Glomerular visceral epithelial cell (primary cell): ENCODE results near the gene NOL12.
"Not testable (repeated sequence)": the region's sequence is repeated elsewhere in the genome, so short reads cannot be mapped to it uniquely, and the experiment has no call there.

Experiments
- DNase-seq: peaks from one replicate; pipeline ENCODE4 v3.0.0-alpha.2; 2016; ENCODE audit errors: extremely low spot score

Gene NOL12

GRCh38 chr22:37679670-37680069, 6.5 kb upstream of the NOL12 start:
- no peak for DNase-seq

GRCh38 chr22:37680191-37680851, 5.8 kb upstream of the NOL12 start:
- no peak for DNase-seq

DNA sequence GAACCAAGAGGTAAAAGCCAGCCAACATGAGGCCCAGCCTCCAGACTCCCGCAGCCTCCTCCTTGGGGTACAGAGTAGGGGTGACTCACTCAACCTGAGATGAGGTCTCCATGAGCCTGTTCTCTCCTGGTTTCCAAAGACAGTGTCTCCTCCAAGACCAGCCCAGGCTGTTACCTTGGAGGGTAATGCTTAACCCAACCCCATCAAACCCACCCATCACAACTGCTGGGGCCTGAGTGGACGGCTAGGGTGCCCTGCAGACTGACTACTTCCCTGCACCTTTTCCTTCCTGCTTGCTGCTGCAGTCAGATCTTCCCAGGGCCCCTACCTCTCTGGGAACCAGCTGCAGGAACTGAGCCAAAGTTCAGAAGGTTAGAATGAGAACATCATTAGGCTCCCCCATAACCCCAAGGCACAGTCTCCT, 5.1 kb upstream of the NOL12 start:
- DNase-seq, result peak; percentile 32

- DNase-seq, result peak; percentile 76
These were observed 4.5 kb upstream of the NOL12 start for GRCh38 chr22:37681556-37682049.

- no peak for DNase-seq
These were observed 1.1 kb upstream of the NOL12 start for GRCh38 chr22:37684803-37685615.

DNA sequence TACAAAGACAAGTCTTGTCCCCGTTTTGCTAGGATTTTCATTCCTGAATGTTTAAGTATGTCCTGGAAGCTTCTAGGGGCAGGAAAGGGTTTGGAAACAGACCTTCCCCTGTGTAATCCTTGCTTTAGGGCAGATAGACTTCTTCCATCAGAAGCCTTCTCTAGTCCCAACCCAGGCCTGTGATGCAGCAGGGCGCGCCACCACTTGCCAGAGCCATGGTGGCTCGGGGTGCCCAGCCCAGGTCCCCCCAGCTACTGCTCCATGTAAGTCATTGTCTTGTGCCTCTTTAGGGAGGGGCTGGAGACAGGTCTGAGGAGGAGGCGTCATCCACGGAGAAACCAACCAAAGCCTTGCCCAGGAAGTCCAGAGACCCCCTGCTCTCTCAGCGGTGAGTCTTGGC, 4.3 kb downstream of the NOL12 start:
- DNase-seq, result no peak

DNA sequence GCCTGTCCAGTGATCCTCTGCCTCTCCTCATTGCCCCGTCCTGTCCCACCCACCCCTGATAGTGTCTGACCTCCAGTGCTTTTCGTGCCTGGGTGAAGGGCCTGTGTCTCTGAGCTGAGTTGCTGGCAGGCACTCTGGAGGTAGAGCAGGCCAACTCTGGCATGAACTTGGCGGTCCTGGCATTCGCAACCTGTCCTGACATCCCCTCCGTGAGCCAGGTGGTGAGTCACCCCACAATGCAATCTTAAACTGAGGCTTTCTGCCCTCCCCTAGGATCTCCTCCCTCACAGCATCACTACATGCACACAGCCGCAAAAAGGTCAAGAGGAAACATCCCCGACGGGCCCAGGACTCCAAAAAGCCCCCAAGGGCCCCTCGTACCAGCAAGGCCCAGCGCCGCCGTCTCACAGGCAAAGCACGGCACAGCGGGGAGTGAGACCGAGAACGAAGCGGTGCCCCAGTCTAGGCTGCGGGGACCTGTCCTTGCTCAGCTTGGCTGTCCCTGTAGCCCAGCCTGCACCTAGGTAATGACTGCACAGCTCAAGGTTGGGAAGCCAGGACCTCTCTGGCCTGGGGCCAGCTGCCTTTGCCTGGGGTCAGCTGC, 4.9 kb downstream of the NOL12 start:
- no peak for DNase-seq

- DNase-seq, result no peak
These were observed 6.6 kb downstream of the NOL12 start for GRCh38 chr22:37692627-37693285.

- not testable (repeated sequence) for DNase-seq
These were observed 8.0 kb downstream of the NOL12 start for GRCh38 chr22:37694131-37694530.

GRCh38 chr22:37696260-37696656, 10.1 kb downstream of the NOL12 start:
- not testable (repeated sequence) for DNase-seq

GRCh38 chr22:37696657-37697537, 10.8 kb downstream of the NOL12 start, which contains the start of gene TRIOBP:
TSS of gene TRIOBP (plus strand) at chr22:37697048. CDS start at chr22:37701366, 4,318 bp downstream.
- peak; percentile 86 for DNase-seq

DNA sequence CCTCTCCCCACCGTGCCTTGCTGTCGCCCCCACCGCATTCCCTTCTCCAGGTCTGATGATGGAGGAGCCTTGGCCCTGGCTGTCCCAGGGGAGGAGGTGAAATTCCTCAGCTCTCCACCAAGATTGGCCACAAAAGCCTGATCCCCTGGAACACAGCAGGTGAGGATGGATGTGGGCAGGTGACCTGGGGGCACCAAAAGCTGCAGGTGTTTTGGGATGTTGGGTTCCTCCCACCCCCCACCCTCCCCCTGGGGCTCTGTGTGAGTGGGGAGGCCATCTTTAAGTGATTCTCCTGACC, 11.3 kb downstream of the NOL12 start:
- no peak for DNase-seq

GRCh38 chr22:37701141-37701786, 15.1 kb downstream of the NOL12 start:
- DNase-seq, result no peak

GRCh38 chr22:37703906-37704305, 17.8 kb downstream of the NOL12 start:
- no peak for DNase-seq

GRCh38 chr22:37704645-37705044, 18.5 kb downstream of the NOL12 start:
- no peak for DNase-seq

DNA sequence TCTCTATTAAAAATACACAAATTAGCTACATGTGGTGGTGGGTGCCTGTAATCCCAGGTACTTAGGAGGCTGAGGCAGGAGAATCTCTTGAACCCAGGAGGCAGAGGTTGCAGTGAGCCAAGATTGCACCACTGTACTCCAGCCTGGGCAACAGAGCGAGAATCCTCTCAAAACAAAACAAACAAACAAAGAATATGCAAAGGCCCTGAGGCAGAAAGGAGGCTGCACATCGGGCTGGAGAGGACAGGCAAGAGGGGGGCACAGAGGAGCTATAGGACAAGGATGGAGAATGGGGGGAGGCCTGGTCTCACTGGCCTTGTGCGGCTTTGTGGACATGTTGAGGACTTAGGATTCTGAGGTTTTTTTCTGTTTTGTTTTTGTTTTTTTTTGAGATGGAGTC, 19.1 kb downstream of the NOL12 start:
- no peak for DNase-seq

- no peak for DNase-seq
These were observed 22.7 kb downstream of the NOL12 start for GRCh38 chr22:37708580-37709444.

DNA sequence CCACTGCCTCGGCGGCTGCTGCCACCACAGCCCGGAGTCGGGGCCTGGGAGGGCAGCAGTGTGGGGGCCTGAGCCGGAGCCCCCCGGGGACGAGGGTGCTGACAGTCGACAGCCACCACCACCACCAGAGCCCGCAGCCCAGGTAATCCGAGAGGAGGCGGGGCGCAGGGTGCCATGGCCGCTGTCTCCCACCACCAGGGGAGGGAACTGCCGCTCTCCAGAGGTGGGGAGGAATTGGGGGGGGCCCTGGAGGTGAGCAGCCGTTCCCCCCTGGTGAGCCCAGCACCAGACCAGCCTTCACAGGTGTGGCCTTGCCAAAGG, 23.3 kb downstream of the NOL12 start:
- DNase-seq, result no peak

DNA sequence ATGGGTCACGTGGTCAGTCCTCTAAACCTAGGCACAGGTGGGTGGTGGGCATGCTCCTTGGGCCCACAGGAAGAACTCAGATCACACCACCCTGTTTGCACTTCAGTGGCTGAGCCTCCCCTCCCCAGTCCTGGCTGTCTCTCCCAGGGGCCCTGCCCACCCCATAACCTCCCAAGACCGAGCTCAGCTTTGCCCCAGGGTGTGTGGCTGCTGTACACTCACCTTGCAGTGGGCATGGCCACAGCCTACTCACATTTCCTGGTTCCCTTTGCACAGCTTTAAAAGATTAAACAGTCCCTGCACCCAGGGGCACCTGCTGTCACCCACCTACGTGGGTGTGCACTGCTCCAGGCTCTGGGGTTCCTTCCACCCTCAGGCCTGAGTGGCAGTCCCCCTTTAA, 24.5 kb downstream of the NOL12 start:
- no peak for DNase-seq

DNA sequence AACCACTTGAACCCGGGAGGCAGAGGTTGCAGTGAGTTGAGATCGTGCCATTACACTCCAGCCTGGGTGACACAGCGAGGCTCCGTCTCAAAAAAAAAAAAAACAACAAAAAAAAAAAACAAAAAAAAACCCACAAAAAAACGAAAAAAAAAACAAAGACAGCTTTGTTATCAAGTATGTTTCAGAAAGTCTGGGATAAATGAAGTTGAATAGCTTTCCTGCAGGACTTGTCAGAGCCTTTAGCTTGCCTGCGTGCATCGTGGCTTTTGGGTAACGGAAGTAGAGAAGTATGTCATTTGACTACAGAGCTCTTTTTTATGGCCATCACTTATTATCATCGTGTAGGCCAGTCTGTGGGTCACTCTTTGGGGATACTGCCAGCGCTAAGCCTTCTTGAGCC, 25.3 kb downstream of the NOL12 start:
- DNase-seq, result no peak
